GM19468 (cell line): ENCODE results near the gene IZUMO1.
"Not testable (repeated sequence)": the region's sequence is repeated elsewhere in the genome, so short reads cannot be mapped to it uniquely, and the experiment has no call there.

ENCODE experiments used
- ATAC-seq: cut with Tn5 transposase; IDR thresholded peaks from one replicate; pipeline ENCODE4 v1.9.1; 2021; ENCODE audit warnings: mild to moderate bottlenecking, moderate library complexity, moderate number of reproducible peaks; ENCODE audit not compliant: unreplicated experiment; ENCODE audit errors: extremely low read depth

The IZUMO1 gene

DNA sequence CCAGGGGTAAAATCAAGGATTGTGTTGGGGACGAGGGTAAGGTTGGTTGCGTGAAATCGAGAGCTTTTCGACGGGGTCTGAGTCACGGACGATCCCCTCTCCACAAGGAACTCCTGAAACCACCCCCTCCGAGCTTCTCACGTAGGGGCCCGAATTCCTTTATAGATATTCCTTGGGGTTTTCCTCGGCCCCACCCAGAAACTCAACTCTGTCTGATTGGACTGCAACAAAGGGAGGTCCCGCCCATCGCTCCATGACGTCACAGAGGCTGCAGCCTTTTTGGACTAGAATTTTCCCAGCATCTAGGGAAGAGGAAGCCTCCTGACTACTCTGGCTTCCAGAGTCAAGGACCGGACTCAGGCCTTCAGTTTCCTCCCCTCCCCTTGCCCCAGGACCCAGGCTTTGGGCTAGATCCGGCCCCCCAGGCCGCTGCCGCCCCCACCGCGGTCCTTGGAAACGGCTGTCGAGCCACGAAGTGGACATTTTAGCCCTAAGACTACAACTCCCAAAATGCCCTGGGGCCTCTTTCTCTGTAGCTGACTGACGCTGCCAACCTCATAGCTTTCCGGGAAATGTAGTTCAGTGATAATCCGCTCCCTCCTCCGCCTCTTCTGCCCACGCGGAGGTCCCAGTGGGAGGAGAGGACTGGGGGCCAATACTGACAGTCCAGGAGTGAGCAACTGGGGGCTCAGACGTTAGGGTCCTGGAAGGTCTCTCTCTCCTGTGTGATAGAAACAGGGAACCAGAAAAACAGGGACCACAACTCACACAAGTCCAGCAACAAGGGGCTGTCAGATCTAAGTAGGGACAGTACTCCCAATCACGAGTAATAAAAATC lies at the start of gene IZUMO1:
IZUMO1 (minus strand) TSS at position 172 of the 838 bp plus-strand sequence. CDS start 1,050 bp downstream, outside the sequence.
- ATAC-seq = no peak

GRCh38 chr19:48795685-48796070 lies 49.0 kb upstream of the IZUMO1 start:
- ATAC-seq = no peak

DNA sequence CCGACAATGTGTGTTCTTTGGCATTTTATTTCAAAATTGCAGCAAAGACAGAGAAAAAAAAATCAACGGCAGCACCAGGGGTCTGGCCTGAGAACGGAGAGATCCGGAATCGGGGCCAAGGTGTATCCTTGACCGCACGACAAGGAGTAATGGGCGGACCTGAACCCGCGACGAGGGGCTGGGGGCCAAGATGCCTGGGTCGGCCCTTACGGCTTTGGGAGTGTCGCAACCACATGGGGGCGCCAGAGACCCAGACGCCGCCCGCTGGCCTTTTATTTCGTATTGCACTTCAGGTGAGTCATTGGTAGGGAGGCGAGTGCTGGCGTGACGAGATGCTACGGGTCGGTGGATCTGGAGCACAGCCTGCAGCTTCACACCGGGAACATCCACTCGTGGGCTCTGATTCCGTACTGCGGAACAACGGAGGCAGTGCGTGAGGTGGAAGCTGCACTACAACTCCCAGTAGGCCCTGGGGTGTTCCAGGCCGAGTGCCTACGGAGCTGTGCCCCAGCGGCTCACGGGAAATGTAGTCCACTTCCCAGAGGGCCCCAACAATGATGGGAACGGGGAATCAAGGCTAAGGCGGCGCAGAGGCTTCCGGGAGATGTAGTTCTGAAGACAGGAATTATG lies 48.5 kb upstream of the IZUMO1 start:
- peak; percentile 46 for ATAC-seq

DNA sequence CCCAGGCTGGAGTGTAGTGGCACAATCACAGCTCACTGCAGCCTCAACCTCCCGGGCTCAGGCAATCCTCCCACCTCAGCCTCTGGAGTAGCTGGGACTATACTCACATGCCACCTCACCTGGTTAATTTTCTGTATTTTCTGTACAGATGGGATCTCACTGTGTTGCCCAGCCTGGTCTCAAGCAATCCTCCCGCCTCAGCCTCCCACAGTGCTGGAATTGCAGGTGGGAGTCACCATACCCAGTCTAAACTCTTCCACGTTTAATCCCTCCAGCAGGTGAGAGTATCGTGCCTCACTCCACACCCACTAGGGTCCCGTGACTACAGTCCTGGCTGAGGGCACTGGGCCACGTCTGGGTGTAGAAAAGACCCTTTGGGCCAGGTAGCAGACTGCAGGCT lies 47.6 kb upstream of the IZUMO1 start:
- no peak for ATAC-seq

GRCh38 chr19:48793271-48793670 lies 46.6 kb upstream of the IZUMO1 start:
- ATAC-seq = no peak

GRCh38 chr19:48787331-48787730 lies 40.6 kb upstream of the IZUMO1 start:
- ATAC-seq = not testable (repeated sequence)

GRCh38 chr19:48786422-48786821 lies 39.7 kb upstream of the IZUMO1 start:
- ATAC-seq = not testable (repeated sequence)

DNA sequence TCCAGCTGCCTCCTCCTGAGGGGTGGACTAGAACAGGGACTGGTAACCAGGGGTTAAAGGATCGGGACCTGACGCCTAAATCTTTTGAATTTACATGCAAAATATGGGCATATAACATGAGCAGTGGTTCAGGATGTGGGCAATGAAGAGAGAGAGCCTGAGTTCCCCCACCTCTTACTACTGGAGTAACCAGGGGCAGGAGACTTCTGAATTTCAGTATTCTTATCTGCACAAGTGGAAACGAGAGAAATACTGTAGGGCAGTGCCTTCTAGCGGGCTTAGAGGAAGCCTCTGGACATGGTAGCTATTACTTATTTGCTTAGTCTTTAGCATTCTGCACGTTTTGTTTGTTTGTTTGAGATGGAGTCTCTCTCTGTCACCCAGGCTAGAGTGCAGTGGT lies 37.8 kb upstream of the IZUMO1 start:
- ATAC-seq = no peak

DNA sequence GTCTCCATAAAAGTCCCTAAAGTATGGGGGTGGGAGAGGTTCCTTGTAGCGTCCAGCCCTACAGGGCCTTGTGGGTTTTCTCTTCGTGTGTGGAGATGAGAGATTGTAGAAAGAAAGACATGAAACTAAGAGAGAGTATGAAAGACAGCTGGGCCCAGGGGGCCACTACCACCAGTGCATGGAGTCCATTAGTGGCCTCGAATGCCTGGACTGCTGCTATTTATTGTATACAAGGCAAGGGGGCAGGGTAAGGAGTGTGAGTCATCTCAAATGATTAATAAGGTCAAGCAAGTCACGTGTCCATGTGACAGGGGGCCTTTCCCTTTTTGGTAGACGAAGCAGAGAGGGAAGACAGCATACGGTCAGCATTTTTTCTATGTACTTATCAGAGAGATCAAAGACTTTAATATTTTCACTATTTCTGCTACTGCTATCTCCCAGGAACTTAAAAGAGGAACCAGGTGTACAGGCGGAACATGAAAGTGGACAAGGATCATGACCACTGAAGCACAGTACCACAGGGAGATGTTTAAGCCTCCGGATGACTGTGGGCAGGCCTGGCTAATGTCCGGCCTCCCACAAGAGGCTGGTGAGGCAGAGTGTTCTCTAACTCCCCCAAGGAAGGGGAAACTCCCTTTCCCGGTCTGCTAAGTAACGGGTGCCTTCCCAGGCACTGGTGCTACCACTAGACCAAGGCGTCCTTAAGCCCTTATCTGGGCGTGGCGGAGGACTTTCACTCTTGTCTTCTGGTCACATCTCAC lies 34.1 kb upstream of the IZUMO1 start:
- ATAC-seq = no peak

GRCh38 chr19:48779636-48780035 lies 32.9 kb upstream of the IZUMO1 start:
- ATAC-seq = no peak

DNA sequence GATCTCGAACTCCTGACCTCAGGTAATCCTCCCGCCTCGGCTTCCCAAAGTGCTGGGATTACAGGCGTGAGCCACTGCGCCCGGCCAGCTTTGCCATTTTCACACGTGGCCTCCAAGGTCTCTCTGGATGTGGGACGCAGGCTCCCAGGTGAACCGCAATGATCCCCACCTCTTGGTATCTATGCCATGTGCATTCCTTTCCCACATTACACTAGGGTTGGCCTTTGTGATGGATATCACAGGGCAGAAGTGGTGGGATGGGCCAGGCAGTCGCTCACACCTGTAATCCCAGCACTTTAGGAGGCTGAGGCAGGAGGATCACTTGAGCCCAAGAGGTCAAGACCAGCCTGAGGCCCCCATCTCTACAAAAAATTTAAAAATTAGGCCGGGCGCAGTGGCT lies 31.0 kb upstream of the IZUMO1 start:
- no peak for ATAC-seq

GRCh38 chr19:48777139-48777538 lies 30.4 kb upstream of the IZUMO1 start:
- ATAC-seq = no peak

DNA sequence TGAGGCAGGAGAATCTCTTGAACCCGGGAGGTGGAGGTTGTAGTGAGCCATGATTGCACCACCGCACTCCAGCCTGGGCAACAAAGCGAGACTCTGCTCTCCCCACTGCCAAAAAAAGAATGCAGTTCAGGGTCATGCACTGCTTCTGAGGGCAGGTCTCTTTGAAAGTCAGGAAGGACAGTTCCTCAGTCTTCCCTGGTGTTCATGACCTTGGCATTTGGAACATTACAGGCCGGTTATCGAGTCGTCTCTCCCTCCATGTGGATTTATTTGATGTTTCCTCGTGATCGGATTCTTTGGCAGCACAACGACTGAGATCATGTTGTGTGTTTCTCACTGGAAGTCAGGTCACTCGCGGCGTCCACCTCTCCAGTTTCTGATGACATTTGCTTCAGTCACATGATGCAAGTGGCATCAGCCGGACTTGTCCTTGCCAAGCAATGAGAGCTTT lies 25.8 kb upstream of the IZUMO1 start:
- no peak for ATAC-seq

- ATAC-seq = no peak
These were observed 24.2 kb upstream of the IZUMO1 start for GRCh38 chr19:48770734-48771472.

DNA sequence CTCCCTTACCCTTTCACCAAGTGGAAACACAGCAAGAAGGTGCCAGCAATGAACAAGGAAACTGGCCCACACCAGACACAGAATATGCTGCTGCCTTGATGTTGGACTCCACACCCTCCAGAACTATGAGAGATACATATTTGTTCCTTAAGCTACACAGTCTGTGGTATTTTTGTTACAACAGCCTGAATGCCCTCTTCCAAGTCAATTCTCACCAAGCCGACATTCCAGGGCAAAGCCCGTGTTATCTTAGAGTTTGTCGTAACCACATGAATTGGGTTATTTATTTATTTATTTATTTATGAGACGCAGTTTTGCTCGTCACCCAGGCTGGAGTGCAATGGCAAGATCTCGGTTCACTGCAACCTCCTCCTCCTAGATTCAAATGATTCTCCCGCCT lies 23.6 kb upstream of the IZUMO1 start:
- no peak for ATAC-seq

- no peak for ATAC-seq
These were observed 22.4 kb upstream of the IZUMO1 start for GRCh38 chr19:48768994-48769713.

- not testable (repeated sequence) for ATAC-seq
These were observed 21.6 kb upstream of the IZUMO1 start for GRCh38 chr19:48768171-48768753.

DNA sequence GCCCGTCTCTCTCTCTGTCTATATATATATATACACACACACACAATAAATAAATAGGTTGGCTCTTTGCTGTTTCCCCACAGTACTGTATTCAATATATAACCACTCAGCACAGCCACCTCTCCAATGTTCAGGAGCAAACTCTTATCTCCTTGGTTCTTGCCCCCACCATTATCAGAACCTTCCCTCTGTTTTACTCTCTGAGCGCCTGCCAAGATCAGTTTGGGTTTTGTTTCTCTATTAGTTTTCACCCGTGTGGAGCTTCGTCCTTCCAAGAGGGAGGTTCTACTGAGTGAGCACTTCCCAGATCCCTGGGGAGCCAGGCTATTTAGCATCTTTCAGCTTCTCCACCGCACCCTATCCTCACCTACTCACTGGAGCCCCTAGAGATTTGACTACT lies 19.1 kb upstream of the IZUMO1 start:
- ATAC-seq = not testable (repeated sequence)

DNA sequence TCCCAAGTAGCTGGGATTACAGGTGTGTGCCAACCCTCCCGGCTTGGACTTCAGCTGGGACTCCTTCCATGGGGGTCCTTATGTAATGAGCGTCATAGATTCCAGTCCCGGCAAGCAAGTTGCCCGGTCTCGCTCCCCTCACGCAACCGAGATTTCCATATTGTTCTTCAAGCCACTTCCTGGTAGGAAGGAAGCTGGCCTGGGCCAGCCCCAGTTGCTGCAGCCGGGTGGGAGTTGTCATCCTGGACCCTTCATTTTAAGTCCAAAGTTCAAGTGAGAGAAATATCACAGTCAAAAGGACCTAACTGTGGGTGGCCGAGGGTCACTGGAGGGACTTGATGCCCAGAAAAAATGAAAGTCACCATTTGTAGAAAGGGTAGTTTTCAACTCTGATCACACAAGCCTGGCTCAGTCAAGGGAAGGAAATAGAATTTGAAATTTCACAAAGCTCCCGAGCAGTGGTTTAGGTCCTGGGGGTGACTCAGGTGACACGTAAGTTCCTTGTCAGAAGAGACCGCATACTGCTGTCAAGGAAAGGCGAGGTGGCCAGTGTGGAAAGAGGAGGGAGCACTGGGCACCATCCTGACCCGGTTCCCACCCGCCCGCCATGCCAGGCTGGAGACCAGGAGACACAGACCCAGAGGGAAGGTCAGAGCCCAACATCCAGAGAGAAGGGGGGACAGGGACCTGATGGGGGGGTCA lies 13.9 kb upstream of the IZUMO1 start:
- ATAC-seq = no peak
